COR-L47 (cell line): ENCODE data around the gene HID1.

ENCODE experiments used
- DNase-seq: peaks from one replicate; lab custom pipeline; 2025; lab: John Stamatoyannopoulos, UW

The HID1 gene

DNA sequence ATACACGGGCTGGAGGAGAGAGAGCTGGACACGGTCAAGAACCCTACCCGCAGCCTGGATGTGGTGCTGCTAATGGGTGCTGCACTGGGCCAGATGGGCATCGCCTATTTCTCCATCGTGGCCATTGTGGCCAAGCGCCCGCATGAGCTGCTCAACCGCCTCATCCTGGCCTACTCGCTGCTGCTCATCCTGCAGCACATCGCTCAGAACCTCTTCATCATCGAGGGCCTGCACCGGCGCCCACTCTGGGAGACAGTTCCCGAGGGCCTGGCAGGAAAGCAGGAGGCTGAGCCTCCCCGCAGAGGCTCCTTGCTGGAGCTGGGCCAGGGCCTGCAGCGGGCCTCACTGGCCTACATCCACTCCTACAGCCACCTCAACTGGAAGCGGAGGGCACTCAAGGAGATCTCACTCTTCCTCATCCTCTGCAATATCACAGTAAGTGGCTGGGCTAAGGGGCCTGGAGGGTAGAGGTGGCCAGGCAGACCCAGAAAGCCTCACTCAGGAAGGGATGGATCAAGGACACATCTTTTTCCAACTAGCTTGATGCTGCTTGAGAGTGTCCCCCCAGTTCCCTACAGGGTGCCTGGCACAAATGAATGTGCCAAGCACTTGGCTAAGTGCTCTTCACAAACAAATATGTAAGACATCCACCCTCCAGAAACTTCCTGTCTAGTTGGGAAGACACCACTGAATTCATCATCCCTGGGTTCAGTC lies 25.4 kb downstream of the HID1 start:
- DNase-seq = no peak

DNA sequence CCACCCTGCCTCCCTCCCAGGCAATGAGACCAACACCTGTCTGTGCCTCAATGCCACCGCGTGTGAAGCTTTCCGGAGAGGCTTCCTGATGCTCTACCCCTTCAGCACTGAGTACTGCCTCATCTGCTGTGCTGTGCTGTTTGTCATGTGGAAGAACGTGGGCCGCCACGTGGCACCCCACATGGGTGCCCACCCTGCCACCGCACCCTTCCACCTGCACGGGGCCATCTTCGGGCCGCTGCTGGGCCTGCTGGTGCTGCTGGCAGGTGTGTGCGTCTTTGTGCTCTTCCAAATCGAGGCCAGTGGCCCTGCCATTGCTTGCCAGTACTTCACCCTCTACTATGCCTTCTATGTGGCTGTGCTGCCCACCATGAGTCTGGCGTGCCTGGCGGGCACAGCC lies 25.9 kb downstream of the HID1 start:
- no peak for DNase-seq

DNA sequence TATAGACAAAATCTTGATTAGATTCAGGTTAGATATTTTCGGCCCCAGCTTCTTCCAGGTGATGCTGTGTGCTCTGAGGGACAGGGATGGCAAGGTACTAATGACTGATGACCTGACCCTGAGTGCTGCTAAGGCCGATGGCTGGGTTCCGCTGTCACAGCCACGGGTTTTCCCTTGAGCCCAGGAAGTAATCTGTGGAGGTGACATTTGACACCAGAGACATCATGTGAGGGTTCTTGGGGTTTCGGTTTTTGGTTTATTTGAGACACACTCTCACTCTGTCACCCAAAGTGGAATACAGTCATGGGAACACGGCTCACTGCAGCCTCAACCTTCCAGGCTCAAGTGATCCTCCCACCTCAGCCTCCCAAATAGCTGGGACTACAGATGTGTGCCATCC lies 27.0 kb downstream of the HID1 start:
- no peak for DNase-seq

DNA sequence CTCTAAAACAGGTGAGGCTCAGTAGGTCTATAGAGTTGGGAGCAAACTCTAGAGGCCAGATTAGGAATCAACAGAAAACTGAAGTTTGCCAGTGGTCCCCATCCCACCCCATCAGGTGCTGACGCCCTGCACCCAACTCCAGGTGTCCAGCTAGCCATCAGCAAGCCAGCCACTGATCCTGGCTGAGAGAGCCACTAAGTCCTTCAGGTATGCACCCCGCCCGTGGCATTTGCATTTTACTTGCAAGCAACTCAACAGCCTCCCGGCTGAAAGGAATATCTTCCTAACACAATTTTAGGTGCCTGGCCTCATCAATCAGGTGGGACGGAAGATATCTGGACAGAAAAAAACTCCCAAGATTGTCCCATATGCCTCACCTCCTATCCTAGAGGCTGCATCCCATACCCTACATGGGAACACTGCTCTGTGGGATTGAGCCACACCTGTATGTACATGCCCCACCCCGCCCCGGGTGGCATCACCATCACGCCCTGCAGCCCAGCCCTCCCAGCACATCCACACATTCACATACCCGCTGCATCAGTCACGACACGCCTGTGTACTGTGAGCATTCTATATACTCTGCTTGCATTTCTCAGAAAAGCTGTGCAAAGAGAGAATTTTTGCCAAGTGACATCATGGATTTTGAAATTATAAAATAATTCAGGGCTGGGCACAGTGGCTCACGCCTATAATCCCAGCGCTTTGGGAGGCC lies 28.6 kb downstream of the HID1 start:
- DNase-seq = no peak

- no peak for DNase-seq
Measured at GRCh38 chr17:74941128-74941725, 31.3 kb downstream of the HID1 start.

GRCh38 chr17:74939534-74939933 lies 33.0 kb downstream of the HID1 start:
- no peak for DNase-seq

DNA sequence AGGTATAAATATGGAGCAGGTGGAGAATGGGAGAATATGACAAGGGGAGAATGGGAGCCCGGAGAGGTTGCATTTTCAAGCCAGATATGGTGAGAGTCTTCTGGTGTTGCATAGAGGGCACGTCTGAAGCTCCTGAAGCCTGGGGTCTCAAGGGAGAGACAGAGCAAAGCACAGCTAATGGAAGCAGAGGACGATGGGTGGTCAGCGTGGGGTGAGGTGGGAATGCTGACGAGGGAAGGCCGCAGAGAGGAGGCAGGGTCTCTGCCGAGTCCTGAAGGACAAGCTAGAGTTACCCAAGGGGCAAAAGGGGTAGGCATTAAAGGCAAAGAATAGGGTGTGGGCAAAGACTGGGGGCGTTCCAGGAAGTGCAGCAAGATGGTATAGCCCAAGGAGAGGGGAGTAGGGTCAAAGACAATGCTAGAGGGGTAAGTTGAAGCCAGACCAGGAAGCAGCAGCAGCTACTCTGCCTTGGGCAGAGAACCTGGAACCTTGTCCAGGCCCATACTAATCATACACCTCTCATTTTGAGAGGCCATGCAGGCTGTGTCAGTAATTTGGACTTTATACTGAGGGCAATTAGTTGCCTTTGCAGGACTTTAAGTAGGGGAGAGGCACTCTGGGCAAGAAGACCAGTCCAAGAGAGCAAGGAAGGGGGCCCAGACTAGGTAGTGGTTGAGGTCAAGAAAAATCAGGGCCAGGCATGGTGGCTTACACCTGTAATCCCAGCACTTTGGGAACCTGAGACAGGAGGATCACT lies 34.2 kb downstream of the HID1 start:
- DNase-seq = no peak

DNA sequence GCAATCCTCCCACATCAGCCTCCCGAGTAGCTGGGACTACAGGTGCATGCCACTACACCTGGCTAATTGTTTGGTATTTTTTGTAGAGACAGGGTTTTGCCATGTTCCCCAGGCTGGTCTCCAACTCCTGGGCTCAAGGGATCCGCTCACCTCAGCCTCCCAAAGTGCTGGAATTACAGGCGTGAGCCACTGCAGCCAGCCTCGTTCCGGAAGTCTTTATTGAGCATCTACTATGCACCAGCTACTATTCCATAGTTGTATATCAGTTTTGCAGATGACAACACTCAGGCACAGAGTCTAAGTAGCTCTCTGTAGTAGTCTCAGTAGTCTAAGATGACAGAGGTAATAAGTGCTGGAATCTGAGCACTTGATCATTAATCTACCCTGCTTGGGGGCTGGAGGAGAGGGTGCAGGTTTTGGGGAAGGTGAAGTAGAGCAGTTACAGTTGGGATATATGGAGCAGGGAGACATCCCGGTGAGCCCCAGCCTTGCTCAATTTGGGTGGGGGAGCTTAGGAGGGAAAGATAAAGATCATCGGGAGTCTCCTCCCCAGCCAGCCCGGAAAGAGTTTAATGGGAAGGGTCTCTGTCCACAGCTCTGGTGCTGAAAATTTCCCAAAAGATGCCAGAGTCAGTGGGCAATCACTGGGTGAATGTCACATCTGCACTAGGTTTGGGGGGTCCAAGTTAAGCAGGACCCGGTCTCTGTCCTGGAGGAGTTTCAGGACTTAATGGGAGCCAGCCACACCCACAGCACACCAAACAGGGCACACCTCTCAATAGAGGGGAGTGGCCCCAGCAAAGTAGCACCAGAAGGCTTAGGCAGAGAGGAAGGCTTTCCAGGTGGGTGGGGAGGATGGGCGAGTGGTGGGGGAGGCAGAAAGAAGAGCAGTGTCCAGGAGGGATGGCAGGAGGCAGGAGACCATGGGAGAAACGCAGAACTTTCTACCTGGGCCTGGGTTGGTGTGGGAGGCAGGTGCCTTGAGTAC lies 35.2 kb downstream of the HID1 start:
- no peak for DNase-seq

GRCh38 chr17:74936470-74936799 lies 36.1 kb downstream of the HID1 start:
- no peak for DNase-seq

DNA sequence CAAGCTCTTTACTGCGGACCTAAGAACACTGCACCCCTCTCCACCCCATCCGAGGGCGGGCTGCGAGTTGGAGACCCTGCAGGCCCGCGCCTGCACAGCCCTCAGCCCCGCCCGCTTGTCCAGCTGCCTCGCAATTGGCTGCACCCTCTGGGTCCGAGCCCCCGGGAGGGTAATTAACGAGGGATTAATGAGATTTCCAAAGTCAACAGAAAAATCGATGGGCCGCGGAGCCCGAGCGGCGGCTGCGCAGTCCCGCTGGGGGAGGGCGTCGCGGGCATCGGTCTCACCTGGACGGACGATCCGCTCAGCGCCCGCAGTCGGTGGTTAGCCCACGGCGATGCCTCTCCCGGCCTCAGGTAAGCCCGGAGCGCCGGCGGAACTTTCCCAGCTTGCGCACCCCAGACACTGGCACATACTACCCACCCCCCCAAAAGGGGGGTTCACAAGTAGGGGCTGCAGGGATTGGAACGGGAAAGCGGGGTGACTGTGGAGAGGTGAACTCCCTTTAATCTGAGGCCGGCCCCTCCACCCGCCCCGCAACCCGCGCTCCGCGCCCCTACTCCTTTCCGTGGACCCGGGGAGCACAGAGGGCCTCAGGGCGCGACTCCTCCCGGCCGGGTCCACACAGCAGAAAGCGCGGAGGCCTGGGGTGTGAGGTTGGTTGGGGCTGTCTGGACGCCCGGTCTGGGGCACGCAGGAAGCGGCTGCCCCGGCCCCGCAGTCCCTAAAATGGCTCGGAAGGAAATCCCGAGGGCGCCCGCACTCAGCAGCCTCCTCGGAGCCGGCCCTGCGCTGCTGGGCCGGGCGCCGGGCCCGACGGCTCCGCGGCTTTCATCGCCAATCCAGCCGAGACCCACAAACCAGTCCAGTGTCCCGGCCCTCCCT lies 36.7 kb downstream of the HID1 start, which contains the start of gene OTOP3:
TSS of gene OTOP3 (plus strand) at position 314 of the 885 bp plus-strand sequence. CDS start at position 338, 24 bp downstream.
- peak; percentile 79 for DNase-seq

GRCh38 chr17:74935048-74935447 lies 37.5 kb downstream of the HID1 start:
- DNase-seq = no peak

- DNase-seq = no peak
Measured at GRCh38 chr17:74930535-74931036, 42.0 kb downstream of the HID1 start.

GRCh38 chr17:74928786-74929185 lies 43.8 kb downstream of the HID1 start:
- DNase-seq = no peak

DNA sequence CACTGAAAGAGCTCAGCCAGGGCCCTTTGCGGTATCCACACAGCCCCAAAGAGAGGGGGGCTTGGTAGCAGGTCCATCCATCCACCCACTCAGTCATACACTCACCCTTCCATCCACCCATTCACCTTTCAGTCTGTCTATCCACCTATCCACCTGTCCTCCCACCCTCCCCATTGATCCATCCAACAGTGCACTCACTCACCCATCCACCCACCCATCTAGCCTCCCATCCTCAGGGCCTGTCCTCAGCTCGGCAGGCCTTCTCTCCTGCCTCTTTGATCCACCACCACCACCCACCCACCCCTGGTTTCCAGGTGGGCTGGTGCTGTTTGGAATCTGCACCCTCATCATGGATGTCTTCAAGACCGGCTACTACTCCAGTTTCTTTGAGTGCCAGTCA lies 47.3 kb downstream of the HID1 start:
- DNase-seq = no peak

- DNase-seq = no peak
Measured at GRCh38 chr17:74924250-74924948, 48.2 kb downstream of the HID1 start, which contains the start of gene OTOP2. TSS of gene OTOP2 (plus strand) at chr17:74924273. CDS start at chr17:74924633, 360 bp downstream.

DNA sequence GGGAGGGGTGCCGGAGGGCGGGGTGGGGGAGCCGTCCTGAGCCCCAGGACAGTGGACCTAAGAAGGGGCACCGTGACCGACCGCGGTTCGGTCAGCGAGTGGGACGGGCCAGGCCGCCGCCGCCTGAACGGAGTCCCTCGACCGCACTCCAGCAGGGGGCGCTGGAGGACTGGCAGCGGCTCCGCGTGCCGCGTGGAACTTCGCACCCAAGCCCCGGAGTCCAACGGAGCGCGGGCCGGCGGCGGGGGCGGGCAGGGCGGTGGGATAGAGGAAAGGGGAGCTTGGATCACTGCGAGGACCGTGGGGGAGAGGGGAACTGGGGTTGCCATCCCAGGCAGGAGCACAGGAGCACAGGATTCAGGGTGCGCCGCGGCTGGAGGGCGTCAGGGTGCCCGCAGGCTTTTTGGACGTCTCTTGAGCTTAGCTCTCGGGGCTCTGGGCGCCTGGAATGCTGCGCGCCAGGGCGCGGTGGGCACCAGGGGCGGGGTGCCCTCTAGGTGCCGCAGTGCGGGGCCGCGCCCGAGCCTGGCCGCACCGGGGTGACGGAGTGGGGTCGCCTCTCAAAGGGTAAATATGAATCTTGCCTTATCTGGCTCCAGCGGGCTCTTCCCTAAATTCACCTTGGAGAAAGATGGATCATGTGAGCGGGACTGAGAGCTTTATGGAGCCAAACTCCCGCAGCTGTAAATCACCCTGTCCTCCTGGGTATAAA lies 48.9 kb downstream of the HID1 start:
- no peak for DNase-seq

- no peak for DNase-seq
Measured at GRCh38 chr17:74922694-74923537, 49.6 kb downstream of the HID1 start, which contains the start of gene USH1G. TSS of gene USH1G (minus strand) at chr17:74923255. CDS start at chr17:74923073, 182 bp downstream.

DNA sequence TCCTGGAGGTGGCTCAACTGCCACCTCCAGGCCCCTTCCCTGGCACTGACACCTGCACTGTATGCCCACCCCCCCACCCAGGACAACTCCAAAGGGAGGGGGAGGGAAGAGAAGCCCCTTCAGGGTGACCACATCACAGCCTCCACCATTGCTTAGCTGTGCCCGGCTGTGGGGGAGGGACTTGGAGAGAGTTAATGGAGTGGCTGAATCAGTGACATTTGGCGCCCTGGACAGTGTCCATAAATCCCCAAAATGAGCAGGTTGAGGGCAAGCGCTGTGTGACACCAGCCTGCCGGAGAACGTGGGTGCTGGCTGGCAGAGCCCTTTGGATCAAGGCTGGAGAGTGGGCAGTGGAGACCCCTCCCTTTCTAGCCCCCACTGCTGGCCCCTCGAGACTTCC lies 50.4 kb downstream of the HID1 start:
- no peak for DNase-seq
